Coronary artery (tissue), 2 donors: Measurements from ENCODE around the gene TIAM2.

Source experiments
- DNase-seq: peaks from one replicate; pipeline ENCODE4 v3.0.0-alpha.2; 2017; ENCODE audit warnings: low spot score
- H3K27ac ChIP-seq, 2 donors: fragments of 200-600 bp; sonication (generic); one replicate each; pipeline ENCODE4 v1.5.1; 2016 to 2019
- H3K4me3 ChIP-seq: fragments of 200-600 bp; sonication (generic); 2 replicates; pipeline ENCODE4 v1.5.1; 2016; ENCODE audit warnings: mild to moderate bottlenecking, moderate library complexity
- CTCF ChIP-seq: fragments of 200-600 bp; sonication (generic); IDR thresholded peaks from one replicate; pipeline ENCODE4 v1.5.1; 2019; ENCODE audit warnings: antibody characterized with exemption

The TIAM2 gene

GRCh38 chr6:155066921-155067680 lies 72.0 kb downstream of the TIAM2 start:
- no peak for DNase-seq
- Histone ChIP-seq H3K27ac (no peak overlapping the region), H3K4me3 (no peak overlapping the region)
- no peak for TF ChIP-seq CTCF

- no peak for TF ChIP-seq CTCF
- no peak for DNase-seq
- H3K4me3 ChIP-seq = no peak overlapping the region
- no peak overlapping the region for H3K27ac ChIP-seq
Observed at GRCh38 chr6:155067956-155068615, 73.0 kb downstream of the TIAM2 start.

- TF ChIP-seq CTCF = no peak
- H3K27ac ChIP-seq = no peak overlapping the region
- no peak for DNase-seq
- H3K4me3 ChIP-seq = no peak overlapping the region
Observed at GRCh38 chr6:155069543-155069942, 74.4 kb downstream of the TIAM2 start.

- TF ChIP-seq CTCF = no peak
- no peak for DNase-seq
- Histone ChIP-seq H3K27ac (peak overlapping the region in 1 of 2 donors; percentile 61), H3K4me3 (no peak overlapping the region)
Observed at GRCh38 chr6:155075930-155076695, 81.0 kb downstream of the TIAM2 start.

- no peak for DNase-seq
- Histone ChIP-seq H3K27ac (peak overlapping the region; percentile 61 to 80), H3K4me3 (no peak overlapping the region)
- TF ChIP-seq CTCF = no peak
Observed at GRCh38 chr6:155077331-155077730, 82.2 kb downstream of the TIAM2 start.

- DNase-seq = no peak
- Histone ChIP-seq H3K4me3 (no peak overlapping the region), H3K27ac (peak overlapping the region; percentile 61 to 80)
- no peak for TF ChIP-seq CTCF
Observed at GRCh38 chr6:155077784-155078183, 82.7 kb downstream of the TIAM2 start.
